Keratinocyte (primary cell): ENCODE measurements around the gene NBPF3. TPM values are rescaled to one million over a fixed set of nuclear protein-coding genes. Genes with fewer than 3 reads are reported as not detected.

Source experiments
- DNase-seq: peaks from one replicate; pipeline ENCODE4 v3.0.0-alpha.2; 2011; ENCODE audit warnings: low read depth, missing footprints, low spot score
- FAIRE-seq: peaks from 2 replicates; lab custom pipeline; 2011; peaks lifted over from hg19 to GRCh38; lab: Jason Lieb, UNC
- H2AFZ ChIP-seq: 2 replicates; pipeline ENCODE4 v1.6.0; 2012; ENCODE audit warnings: low read length, control low read depth, inconsistent platforms; ENCODE audit not compliant: control insufficient read depth
- H3K27ac ChIP-seq: 2 replicates; pipeline ENCODE4 v1.5.1; 2011; ENCODE audit warnings: low read length; ENCODE audit not compliant: control insufficient read depth, insufficient read depth
- H3K27me3 ChIP-seq: 3 replicates; pipeline ENCODE4 v1.6.0; 2011; ENCODE audit warnings: low read length; ENCODE audit not compliant: control insufficient read depth, insufficient read depth; ENCODE audit errors: extremely low read depth
- H3K36me3 ChIP-seq, 2 experiments: 2 replicates in 1 of 2; 3 replicates in 1 of 2; pipeline ENCODE4 v1.5.1; 2011; ENCODE audit warnings: low read length in 2 of 2, mild to moderate bottlenecking in 1 of 2; ENCODE audit not compliant: control insufficient read depth in 2 of 2, insufficient read depth in 2 of 2; ENCODE audit errors: extremely low read depth in 1 of 2
- H3K4me1 ChIP-seq: 3 replicates; pipeline ENCODE4 v1.5.1; 2011; ENCODE audit warnings: low read length; ENCODE audit not compliant: control insufficient read depth, insufficient read depth; ENCODE audit errors: extremely low read depth
- H3K4me2 ChIP-seq: 3 replicates; pipeline ENCODE4 v1.6.0; 2011; ENCODE audit warnings: low read depth, low read length; ENCODE audit not compliant: control insufficient read depth, insufficient read depth; ENCODE audit errors: extremely low read depth
- H3K4me3 ChIP-seq, 3 experiments: fragments of 200-600 bp in 1 of 3; sonication (generic) in 1 of 3; 2 replicates in 2 of 3; 3 replicates in 1 of 3; pipeline ENCODE4 v1.5.1; 2011 to 2016; ENCODE audit warnings: low read length in 3 of 3, mild to moderate bottlenecking in 3 of 3, control low read depth in 2 of 3, inconsistent platforms in 1 of 3, low read depth in 1 of 3, mixed read lengths in 1 of 3, mixed run types in 1 of 3, moderate library complexity in 1 of 3; ENCODE audit not compliant: control insufficient read depth in 2 of 3, insufficient read depth in 2 of 3; ENCODE audit errors: extremely low read depth in 1 of 3
- H3K79me2 ChIP-seq: 2 replicates; pipeline ENCODE4 v1.6.0; 2012; ENCODE audit warnings: low read length; ENCODE audit not compliant: control insufficient read depth, insufficient read depth
- H3K9ac ChIP-seq: 3 replicates; pipeline ENCODE4 v1.6.0; 2011; ENCODE audit warnings: low read length; ENCODE audit not compliant: control insufficient read depth, insufficient read depth; ENCODE audit errors: extremely low read depth
- H3K9me1 ChIP-seq: 3 replicates; pipeline ENCODE4 v1.6.0; 2011; ENCODE audit warnings: low read length; ENCODE audit not compliant: control insufficient read depth, insufficient read depth; ENCODE audit errors: extremely low read depth
- H3K9me3 ChIP-seq: 2 replicates; pipeline ENCODE4 v1.5.1; 2012; ENCODE audit warnings: low read depth, low read length; ENCODE audit not compliant: control insufficient read depth
- H4K20me1 ChIP-seq: 3 replicates; pipeline ENCODE4 v1.6.0; 2011; ENCODE audit warnings: low read length; ENCODE audit not compliant: control insufficient read depth, insufficient read depth; ENCODE audit errors: extremely low read depth
- CTCF ChIP-seq, 3 experiments: IDR thresholded peaks in 1 of 3; conservative IDR thresholded peaks in 1 of 3; optimal IDR thresholded peaks in 1 of 3; 2 replicates in 2 of 3; 3 replicates in 1 of 3; pipeline versions ENCODE3 to v1.5.1; 2011; ENCODE audit warnings: low read length in 3 of 3, mild to moderate bottlenecking in 3 of 3, moderate library complexity in 2 of 3, control low read depth in 1 of 3, inconsistent platforms in 1 of 3; ENCODE audit not compliant: insufficient read depth in 2 of 3; ENCODE audit errors: extremely low read depth in 1 of 3
- EZH2 ChIP-seq: IDR thresholded peaks from one replicate; pipeline ENCODE4 v1.6.1; 2012; ENCODE audit warnings: inconsistent platforms, mild to moderate bottlenecking, low read length, moderate library complexity
- dilution Hi-C: fragments of 300-500 bp; cut with MboI; formaldehyde crosslinking; loops from one replicate; pipeline ENCODE4 v1.7.0; 2020; ENCODE audit warnings: low sequenced_read_pairs; ENCODE audit not compliant: extremely low pct_ligation_motif_present
- polyA plus RNA-seq, 5 experiments: library from polyadenylated mRNA; depleted of rRNA in 3 of 5; stranded (reverse) in 3 of 5; stranded (forward) in 1 of 5; unstranded in 1 of 5; fragments of >200 nt; gene quantifications; 1 replicate in 1 of 5; 2 replicates in 3 of 5; 3 replicates in 1 of 5; pipeline versions ENCODE4 v1.2.1 to v1.2.3, GENCODE V29; 2011 to 2012; ENCODE audit warnings: missing spikeins in 2 of 5, low read depth in 1 of 5, low replicate concordance in 1 of 5

NBPF3 gene
- polyA plus RNA-seq, 1 donor (not counting 4 experiments of a cell fraction or from before 2014, with no cell fraction given), result 6.8 TPM

GRCh38 chr1:21507511-21508270, 67.8 kb downstream of the NBPF3 start:
- no peaks in the 10 kb centered on the region for H3K9me3 ChIP-seq
- H3K4me3 ChIP-seq, result no peak overlapping the region
- no peak overlapping the region for H3K27ac ChIP-seq
- peaks cover 55% of the 10 kb centered on the region for H3K27me3 ChIP-seq
- peaks cover 2% of the 10 kb centered on the region for H3K4me1 ChIP-seq
- dilution Hi-C loops, result no loop called here
- no peaks in the 10 kb centered on the region for H3K79me2 ChIP-seq
- H3K9me1 ChIP-seq, result no peaks in the 10 kb centered on the region
- H4K20me1 ChIP-seq, result peaks cover 4% of the 10 kb centered on the region
- no peak overlapping the region for H3K4me2 ChIP-seq
- no peak overlapping the region for H2AFZ ChIP-seq
- FAIRE-seq, result no peak
- no peaks in the 10 kb centered on the region for H3K36me3 ChIP-seq
- TF ChIP-seq CTCF (optimal IDR thresholded peaks at IDR 0.05 in 1 of 3, IDR thresholded peaks at IDR 0.05 in 1 of 3, conservative IDR thresholded peaks at IDR 0.05 in 1 of 3; ENCODE audit: extremely low read depth in 1 of 3, insufficient read depth in 2 of 3, low read length in 3 of 3), result no peak
- H3K9ac ChIP-seq, result no peak overlapping the region
- DNase-seq, result no peak

GRCh38 chr1:21508580-21509350, 68.8 kb downstream of the NBPF3 start:
- DNase-seq, result no peak

More at GRCh38 chr1:21508580-21509350, 68.8 kb downstream of the NBPF3 start:
- TF ChIP-seq CTCF (optimal IDR thresholded peaks at IDR 0.05 in 1 of 3, IDR thresholded peaks at IDR 0.05 in 1 of 3, conservative IDR thresholded peaks at IDR 0.05 in 1 of 3; ENCODE audit: extremely low read depth in 1 of 3, insufficient read depth in 2 of 3, low read length in 3 of 3) (peak in 2 of 3 experiments; percentile 69 to 87), EZH2 (no peak)
- Histone ChIP-seq H3K27me3 (peaks cover 55% of the 10 kb centered on the region), H3K4me1 (peaks cover 2% of the 10 kb centered on the region), H3K9ac (no peak overlapping the region), H3K9me3 (no peaks in the 10 kb centered on the region), H3K4me3 (peak overlapping the region in 1 of 3 experiments; percentile 7), H3K9me1 (no peaks in the 10 kb centered on the region), H3K36me3 (no peaks in the 10 kb centered on the region), H3K79me2 (no peaks in the 10 kb centered on the region), H3K27ac (no peak overlapping the region), H3K4me2 (peak overlapping the region; percentile 50), H4K20me1 (peaks cover 4% of the 10 kb centered on the region), H2AFZ (peak overlapping the region; percentile 11)
- dilution Hi-C loops, result no loop called here
- no peak for FAIRE-seq
